ENCODE measurements around the gene POLA1.
"Not testable (repeated sequence)": the region's sequence is repeated elsewhere in the genome, so short reads cannot be mapped to it uniquely, and the experiment has no call there.

Gene POLA1

DNA sequence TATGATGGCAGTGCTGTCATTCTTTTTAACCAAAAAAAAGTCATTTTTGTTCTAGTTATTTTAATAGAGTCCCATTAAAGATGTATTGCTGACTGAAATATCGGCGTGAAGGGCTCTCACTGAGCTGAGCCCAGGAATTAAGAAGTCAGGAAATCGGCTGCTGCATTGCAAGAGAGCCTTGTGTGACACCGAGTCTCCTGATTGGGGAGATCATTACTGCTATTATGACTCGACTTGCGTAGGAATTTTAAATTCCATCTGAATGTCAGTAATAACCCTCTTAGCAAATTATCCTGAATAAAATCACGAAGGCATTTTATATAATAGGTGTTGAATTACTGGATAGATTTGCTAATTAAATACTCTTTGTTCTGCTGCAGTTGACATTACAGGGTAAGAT, 111.5 kb downstream of the POLA1 start:
- no peaks in the 10 kb centered on the region for H4K20me1 ChIP-seq (ENCODE audit: insufficient read depth, low read length)
- DNase-seq = no peak
- no peaks in the 10 kb centered on the region for H3K27me3 ChIP-seq (replicated peaks; ENCODE audit: insufficient read depth, low read length)
- no peak overlapping the region for H3K27ac ChIP-seq (ENCODE audit: low read length)
- H3F3A ChIP-seq (ENCODE audit: insufficient read depth, low read length) = no peaks in the 10 kb centered on the region
- H3K9ac ChIP-seq (ENCODE audit: low read length) = no peak overlapping the region
- no peak overlapping the region for H3K4me2 ChIP-seq (ENCODE audit: low read depth, low read length)
- H3K36me3 ChIP-seq (replicated peaks; ENCODE audit: insufficient read depth, low read length) = no peaks in the 10 kb centered on the region
- H3K4me3 ChIP-seq (ENCODE audit: low read length) = no peak overlapping the region
- no peaks in the 10 kb centered on the region for H3K9me3 ChIP-seq (replicated peaks; ENCODE audit: insufficient read depth, low read length)
- H3K9me2 ChIP-seq (replicated peaks; ENCODE audit: insufficient read depth, low read length) = no peaks in the 10 kb centered on the region
- H3K79me2 ChIP-seq (ENCODE audit: low read length) = peaks cover 3% of the 10 kb centered on the region; the same call in 1 of the 2 replicates
- no peak for TF ChIP-seq EZH2phosphoT487 (IDR thresholded peaks at IDR 0.05; ENCODE audit: low read length)
- no peak for TF ChIP-seq EZH2 (optimal IDR thresholded peaks at IDR 0.05; ENCODE audit: low read depth, low read length)
- TF ChIP-seq, protein P1, sequence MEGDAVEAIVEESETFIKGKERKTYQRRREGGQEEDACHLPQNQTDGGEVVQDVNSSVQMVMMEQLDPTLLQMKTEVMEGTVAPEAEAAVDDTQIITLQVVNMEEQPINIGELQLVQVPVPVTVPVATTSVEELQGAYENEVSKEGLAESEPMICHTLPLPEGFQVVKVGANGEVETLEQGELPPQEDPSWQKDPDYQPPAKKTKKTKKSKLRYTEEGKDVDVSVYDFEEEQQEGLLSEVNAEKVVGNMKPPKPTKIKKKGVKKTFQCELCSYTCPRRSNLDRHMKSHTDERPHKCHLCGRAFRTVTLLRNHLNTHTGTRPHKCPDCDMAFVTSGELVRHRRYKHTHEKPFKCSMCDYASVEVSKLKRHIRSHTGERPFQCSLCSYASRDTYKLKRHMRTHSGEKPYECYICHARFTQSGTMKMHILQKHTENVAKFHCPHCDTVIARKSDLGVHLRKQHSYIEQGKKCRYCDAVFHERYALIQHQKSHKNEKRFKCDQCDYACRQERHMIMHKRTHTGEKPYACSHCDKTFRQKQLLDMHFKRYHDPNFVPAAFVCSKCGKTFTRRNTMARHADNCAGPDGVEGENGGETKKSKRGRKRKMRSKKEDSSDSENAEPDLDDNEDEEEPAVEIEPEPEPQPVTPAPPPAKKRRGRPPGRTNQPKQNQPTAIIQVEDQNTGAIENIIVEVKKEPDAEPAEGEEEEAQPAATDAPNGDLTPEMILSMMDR (IDR thresholded peaks at IDR 0.05; ENCODE audit: low read length) = no peak
- no peak overlapping the region for H2AFZ ChIP-seq (ENCODE audit: low read length)
- H3K4me1 ChIP-seq (ENCODE audit: low read length) = no peaks in the 10 kb centered on the region

DNA sequence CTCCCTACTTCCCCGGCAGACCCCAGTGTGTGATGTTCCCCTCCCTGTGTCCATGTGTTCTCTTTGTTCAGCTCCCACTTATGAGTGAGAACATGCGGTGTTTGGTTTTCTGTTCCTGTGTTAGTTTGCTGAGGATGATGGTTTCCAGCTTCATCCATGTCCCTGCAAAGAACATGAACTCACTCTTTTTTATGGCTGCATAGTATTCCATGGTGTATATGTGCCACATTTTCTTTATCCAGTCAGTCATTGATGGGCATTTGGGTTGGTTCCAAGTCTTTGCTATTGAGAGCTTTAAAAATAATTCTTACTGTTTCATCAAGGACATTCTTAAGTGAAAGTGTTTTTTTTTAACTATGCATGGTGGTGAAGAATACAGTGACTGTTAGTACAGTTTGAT, 126.1 kb downstream of the POLA1 start:
- H2AFZ ChIP-seq (ENCODE audit: low read length); H3K9ac ChIP-seq (ENCODE audit: low read length); H3K27me3 ChIP-seq (replicated peaks; ENCODE audit: insufficient read depth, low read length); DNase-seq; H4K20me1 ChIP-seq (ENCODE audit: insufficient read depth, low read length); H3K27ac ChIP-seq (ENCODE audit: low read length); H3K4me1 ChIP-seq (ENCODE audit: low read length); H3K4me3 ChIP-seq (ENCODE audit: low read length); H3K4me2 ChIP-seq (ENCODE audit: low read depth, low read length); H3K79me2 ChIP-seq (ENCODE audit: low read length); H3K36me3 ChIP-seq (replicated peaks; ENCODE audit: insufficient read depth, low read length); H3K9me2 ChIP-seq (replicated peaks; ENCODE audit: insufficient read depth, low read length); H3F3A ChIP-seq (ENCODE audit: insufficient read depth, low read length); H3K9me3 ChIP-seq (replicated peaks; ENCODE audit: insufficient read depth, low read length): not testable (repeated sequence)

DNA sequence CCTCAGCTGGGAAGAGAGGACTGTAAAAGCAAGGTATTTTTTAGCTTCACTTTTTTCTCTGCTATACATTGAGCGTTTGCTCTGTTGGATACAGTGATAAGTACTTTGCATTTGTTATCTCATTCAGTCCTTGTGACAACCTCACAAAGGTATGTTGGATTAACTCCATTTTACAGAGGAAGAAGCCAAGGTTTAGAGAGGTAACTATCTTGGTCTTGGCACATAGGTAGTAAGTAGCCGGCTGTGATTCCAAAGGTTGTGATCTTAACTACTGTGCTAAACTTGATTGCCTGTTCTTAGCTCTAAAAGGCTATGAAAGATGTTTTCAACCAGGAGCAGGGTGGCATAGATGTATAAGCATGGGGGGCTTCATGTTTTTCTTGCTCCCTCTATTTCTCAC, 134.4 kb downstream of the POLA1 start:
- Histone ChIP-seq H3K9me2 (replicated peaks; ENCODE audit: insufficient read depth, low read length) (no peaks in the 10 kb centered on the region), H2AFZ (ENCODE audit: low read length) (no peak overlapping the region), H3K4me2 (ENCODE audit: low read depth, low read length) (no peak overlapping the region), H3K9ac (ENCODE audit: low read length) (no peak overlapping the region), H3K27ac (ENCODE audit: low read length) (no peak overlapping the region), H3F3A (ENCODE audit: insufficient read depth, low read length) (no peaks in the 10 kb centered on the region), H3K79me2 (ENCODE audit: low read length) (no peaks in the 10 kb centered on the region), H3K36me3 (replicated peaks; ENCODE audit: insufficient read depth, low read length) (no peaks in the 10 kb centered on the region; the same call in 1 of the 2 replicates), H3K27me3 (replicated peaks; ENCODE audit: insufficient read depth, low read length) (no peaks in the 10 kb centered on the region), H4K20me1 (ENCODE audit: insufficient read depth, low read length) (no peaks in the 10 kb centered on the region), H3K4me1 (ENCODE audit: low read length) (no peaks in the 10 kb centered on the region), H3K9me3 (replicated peaks; ENCODE audit: insufficient read depth, low read length) (no peaks in the 10 kb centered on the region), H3K4me3 (ENCODE audit: low read length) (no peak overlapping the region)
- TF ChIP-seq, protein P1 (IDR thresholded peaks at IDR 0.05; ENCODE audit: low read length) = no peak
- TF ChIP-seq EZH2phosphoT487 (IDR thresholded peaks at IDR 0.05; ENCODE audit: low read length) (no peak), EZH2 (optimal IDR thresholded peaks at IDR 0.05; ENCODE audit: low read depth, low read length) (no peak)
- DNase-seq = no peak

DNA sequence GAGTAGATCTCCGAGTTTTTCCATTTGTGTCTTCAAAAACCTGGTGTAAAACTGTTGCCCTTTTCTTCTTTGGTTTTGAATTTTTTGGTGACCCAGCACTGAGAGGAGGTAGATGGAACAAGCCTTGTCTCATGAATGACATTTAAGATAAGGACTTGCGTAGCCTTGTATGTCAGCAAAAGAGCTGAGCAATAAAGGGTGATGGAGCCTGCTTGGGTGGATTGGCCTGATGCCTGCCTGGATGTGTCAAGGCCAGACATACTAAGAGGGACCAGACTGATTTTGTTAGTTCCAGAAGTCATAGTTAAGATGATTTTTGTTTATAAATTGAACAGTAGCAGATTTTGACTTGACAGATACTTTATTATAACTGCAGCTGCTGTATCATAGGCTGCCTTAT, 134.9 kb downstream of the POLA1 start:
- H4K20me1 ChIP-seq (ENCODE audit: insufficient read depth, low read length) = no peaks in the 10 kb centered on the region
- H3K9ac ChIP-seq (ENCODE audit: low read length) = no peak overlapping the region
- H3K9me2 ChIP-seq (replicated peaks; ENCODE audit: insufficient read depth, low read length) = no peaks in the 10 kb centered on the region
- H3K27ac ChIP-seq (ENCODE audit: low read length) = no peak overlapping the region
- no peak for DNase-seq
- no peaks in the 10 kb centered on the region for H3F3A ChIP-seq (ENCODE audit: insufficient read depth, low read length)
- no peak overlapping the region for H3K4me2 ChIP-seq (ENCODE audit: low read depth, low read length)
- TF ChIP-seq EZH2phosphoT487 (IDR thresholded peaks at IDR 0.05; ENCODE audit: low read length) (no peak), EZH2 (optimal IDR thresholded peaks at IDR 0.05; ENCODE audit: low read depth, low read length) (no peak)
- TF ChIP-seq, protein P1 (IDR thresholded peaks at IDR 0.05; ENCODE audit: low read length) = no peak
- no peaks in the 10 kb centered on the region for H3K27me3 ChIP-seq (replicated peaks; ENCODE audit: insufficient read depth, low read length)
- no peaks in the 10 kb centered on the region for H3K4me1 ChIP-seq (ENCODE audit: low read length)
- H3K79me2 ChIP-seq (ENCODE audit: low read length) = no peaks in the 10 kb centered on the region
- no peak overlapping the region for H2AFZ ChIP-seq (ENCODE audit: low read length)
- no peak overlapping the region for H3K4me3 ChIP-seq (ENCODE audit: low read length)
- H3K36me3 ChIP-seq (replicated peaks; ENCODE audit: insufficient read depth, low read length) = no peaks in the 10 kb centered on the region; the same call in 1 of the 2 replicates
- H3K9me3 ChIP-seq (replicated peaks; ENCODE audit: insufficient read depth, low read length) = no peaks in the 10 kb centered on the region

Measured in MM.1S (cell line).